Kidney epithelial cell (primary cell): ENCODE data around the gene ARHGAP42. TPM values are rescaled to one million over a fixed set of nuclear protein-coding genes. Genes with fewer than 3 reads are reported as not detected.
"Not testable (repeated sequence)": the region's sequence is repeated elsewhere in the genome, so short reads cannot be mapped to it uniquely, and the experiment has no call there.

Experiments used
- DNase-seq: peaks from one replicate; pipeline ENCODE4 v3.0.0-alpha.2; 2010; ENCODE audit warnings: low read depth
- H3K27me3 ChIP-seq: 2 replicates; pipeline ENCODE4 v1.6.0; 2011; ENCODE audit warnings: low read length; ENCODE audit not compliant: control insufficient read depth, insufficient read depth
- H3K36me3 ChIP-seq: 2 replicates; pipeline ENCODE4 v1.5.1; 2011; ENCODE audit warnings: low read length; ENCODE audit not compliant: control insufficient read depth, insufficient read depth
- H3K4me3 ChIP-seq: 2 replicates; pipeline ENCODE4 v1.5.1; 2011; ENCODE audit warnings: low read depth, mild to moderate bottlenecking, control low read depth, low read length
- CTCF ChIP-seq: IDR thresholded peaks from 2 replicates; pipeline ENCODE4 v1.5.1; 2011; ENCODE audit warnings: mild to moderate bottlenecking, moderate library complexity, low read length, control low read depth, inconsistent platforms; ENCODE audit not compliant: insufficient read depth, poor library complexity, severe bottlenecking
- total RNA-seq: library from RNA; depleted of rRNA; stranded (reverse); fragments of >200 nt; gene quantifications from 2 replicates; pipeline ENCODE4 v1.2.3, GENCODE V29; 2015

The ARHGAP42 gene
- total RNA-seq, 1 donor from 2014 or later: 27.9 TPM

GRCh38 chr11:101010899-101011298 is 323.8 kb downstream of the ARHGAP42 start:
- no peaks in the 10 kb centered on the region for H3K27me3 ChIP-seq
- no peak for TF ChIP-seq CTCF
- DNase-seq: no peak
- H3K36me3 ChIP-seq: no peaks in the 10 kb centered on the region
- no peak overlapping the region for H3K4me3 ChIP-seq

- H3K27me3 ChIP-seq: no peaks in the 10 kb centered on the region
- no peak for TF ChIP-seq CTCF
- H3K36me3 ChIP-seq: no peaks in the 10 kb centered on the region
- no peak for DNase-seq
- no peak overlapping the region for H3K4me3 ChIP-seq
Measured at GRCh38 chr11:101011881-101012280, 324.8 kb downstream of the ARHGAP42 start.

- H3K4me3 ChIP-seq, H3K36me3 ChIP-seq, H3K27me3 ChIP-seq, DNase-seq: not testable (repeated sequence)
Measured at GRCh38 chr11:101013702-101014101, 326.6 kb downstream of the ARHGAP42 start.

- H3K36me3 ChIP-seq: no peaks in the 10 kb centered on the region
- no peak overlapping the region for H3K4me3 ChIP-seq
- no peak for DNase-seq
- no peak for TF ChIP-seq CTCF
- H3K27me3 ChIP-seq: no peaks in the 10 kb centered on the region
Measured at GRCh38 chr11:101014600-101015285, 327.7 kb downstream of the ARHGAP42 start.

- Histone ChIP-seq H3K27me3 (no peaks in the 10 kb centered on the region), H3K4me3 (no peak overlapping the region), H3K36me3 (no peaks in the 10 kb centered on the region)
- TF ChIP-seq CTCF: no peak
- DNase-seq: no peak
Measured at GRCh38 chr11:101019870-101020269, 332.8 kb downstream of the ARHGAP42 start.

GRCh38 chr11:101022256-101022655 is 335.2 kb downstream of the ARHGAP42 start:
- Histone ChIP-seq H3K27me3 (no peaks in the 10 kb centered on the region), H3K36me3 (no peaks in the 10 kb centered on the region), H3K4me3 (no peak overlapping the region)
- TF ChIP-seq CTCF: no peak
- DNase-seq: no peak
